PC-3 (cell line): ENCODE results near the gene PANK1. TPM values are rescaled to one million over a fixed set of nuclear protein-coding genes. Genes with fewer than 3 reads are reported as not detected.

Experiments
- ATAC-seq: fragments of 200-7000 bp; cut with Tn5 transposase; 2 replicates; pipeline ENCODE4 v1.9.1; 2020; ENCODE audit warnings: mild to moderate bottlenecking, moderate library complexity
- BruUV-seq: library from RNA; stranded (reverse); fragments of 400-500 nt; replicated peaks from 2 replicates; lab custom pipeline; 2021; lab: Mats Ljungman, UMichigan
- CTCF ChIA-PET: fragments of 300-600 bp; sonication (Branson Sonifier 250); formaldehyde crosslinking; loops from one replicate; lab custom pipeline; 2022; ENCODE audit warnings: antibody characterized with exemption; lab: Charles Lee
- POLR2A ChIA-PET: fragments of 300-600 bp; sonication (Branson Sonifier 250); formaldehyde crosslinking; loops from one replicate; lab custom pipeline; 2022; ENCODE audit warnings: antibody characterized with exemption; ENCODE audit not compliant: unreplicated experiment; lab: Charles Lee
- DNase-seq: peaks from one replicate; pipeline ENCODE4 v3.0.0-alpha.2; 2015
- H2AFZ ChIP-seq: fragments of 300-600 bp; sonication (generic); 2 replicates; pipeline ENCODE4 v1.6.0; 2016; ENCODE audit warnings: antibody characterized with exemption, low read length
- H3F3A ChIP-seq: fragments of 300-600 bp; sonication (generic); one replicate; pipeline ENCODE4 v1.6.0; 2017; ENCODE audit warnings: antibody characterized with exemption, low read length, control low read depth, mild to moderate bottlenecking; ENCODE audit not compliant: unreplicated experiment
- H3K27ac ChIP-seq: fragments of 300-600 bp; sonication (generic); 2 replicates; pipeline ENCODE4 v1.5.1; 2016; ENCODE audit warnings: mild to moderate bottlenecking, low read length
- H3K27me3 ChIP-seq: fragments of 300-600 bp; sonication (generic); 2 replicates; pipeline ENCODE4 v1.6.1; 2016; ENCODE audit warnings: low read length, mixed read lengths
- H3K36me3 ChIP-seq: fragments of 300-600 bp; sonication (generic); 2 replicates; pipeline ENCODE4 v1.6.1; 2016; ENCODE audit warnings: low read depth, mixed run types, low read length, mixed read lengths
- H3K4me1 ChIP-seq: fragments of 300-600 bp; sonication (generic); 2 replicates; pipeline ENCODE4 v1.5.1; 2016; ENCODE audit warnings: low read length; ENCODE audit not compliant: insufficient read depth
- H3K4me2 ChIP-seq: fragments of 300-600 bp; sonication (generic); 2 replicates; pipeline ENCODE4 v1.6.0; 2016; ENCODE audit warnings: low read length
- H3K4me3 ChIP-seq: fragments of 300-600 bp; sonication (generic); 2 replicates; pipeline ENCODE4 v1.5.1; 2016; ENCODE audit warnings: mild to moderate bottlenecking, low read length, mixed read lengths
- H3K79me2 ChIP-seq: fragments of 300-600 bp; sonication (generic); 2 replicates; pipeline ENCODE4 v1.6.1; 2017; ENCODE audit warnings: low read length, mixed read lengths
- H3K9ac ChIP-seq: fragments of 300-600 bp; sonication (generic); 2 replicates; pipeline ENCODE4 v1.6.0; 2016; ENCODE audit warnings: mild to moderate bottlenecking, low read length
- H3K9me2 ChIP-seq: fragments of 300-600 bp; sonication (generic); replicated peaks from 2 replicates; pipeline ENCODE4 v1.6.1; 2016; ENCODE audit warnings: mixed run types, low read length, mixed read lengths
- H3K9me3 ChIP-seq: fragments of 300-600 bp; sonication (generic); 2 replicates; pipeline ENCODE4 v1.6.1; 2016; ENCODE audit warnings: low read length, mixed read lengths
- H4K20me1 ChIP-seq: fragments of 300-600 bp; sonication (generic); 2 replicates; pipeline ENCODE4 v1.6.1; 2016; ENCODE audit warnings: low read length, mixed read lengths
- CTCF ChIP-seq: fragments of 300-600 bp; sonication (generic); conservative IDR thresholded peaks from 2 replicates; pipeline ENCODE4 v1.5.1; 2017; ENCODE audit warnings: antibody characterized with exemption, low read depth, mild to moderate bottlenecking, low read length
- EZH2 ChIP-seq: fragments of 300-600 bp; sonication (generic); IDR thresholded peaks from one replicate; pipeline ENCODE4 v1.6.1; 2017; ENCODE audit warnings: antibody characterized with exemption, mild to moderate bottlenecking, low read length; ENCODE audit not compliant: unreplicated experiment
- EZH2phosphoT487 ChIP-seq: fragments of 300-600 bp; sonication (generic); IDR thresholded peaks from 2 replicates; pipeline ENCODE4 v1.6.1; 2018; ENCODE audit warnings: mild to moderate bottlenecking, antibody characterized with exemption, low read length, borderline replicate concordance
- intact Hi-C: fragments of 100-400 bp; cut with micrococcal nuclease; formaldehyde crosslinking; loops from 2 replicates; pipeline ENCODE4 v1.9.0; 2023
- total RNA-seq: library from RNA; depleted of rRNA; stranded (reverse); fragments of >200 nt; gene quantifications from 2 replicates; pipeline ENCODE4 v1.2.3, GENCODE V29; 2014

Gene PANK1
- total RNA-seq, 1 experiment from 2014 or later = 3.9 TPM

GRCh38 chr10:89690027-89690426, 45.0 kb upstream of the PANK1 start:
- H3K4me1 ChIP-seq = no peaks in the 10 kb centered on the region
- TF ChIP-seq CTCF (no peak), EZH2 (no peak), EZH2phosphoT487 (no peak)
- no peak overlapping the region for H3K4me2 ChIP-seq
- ChIA-PET POLR2A (no interaction called here), CTCF (no interaction called here)
- H3K27me3 ChIP-seq = no peaks in the 10 kb centered on the region
- no peaks in the 10 kb centered on the region for H4K20me1 ChIP-seq
- H3K9me3 ChIP-seq = no peaks in the 10 kb centered on the region
- H3K36me3 ChIP-seq = no peaks in the 10 kb centered on the region
- DNase-seq = no peak
- no peaks in the 10 kb centered on the region for H3K9me2 ChIP-seq
- intact Hi-C loops = no loop called here
- H2AFZ ChIP-seq = no peak overlapping the region
- H3K79me2 ChIP-seq = no peaks in the 10 kb centered on the region
- no TSS peak for BruUV-seq
- no peak overlapping the region for H3K4me3 ChIP-seq
- ATAC-seq = no peak
- H3K27ac ChIP-seq = no peak overlapping the region
- no peaks in the 10 kb centered on the region for H3F3A ChIP-seq
- no peak overlapping the region for H3K9ac ChIP-seq

DNA sequence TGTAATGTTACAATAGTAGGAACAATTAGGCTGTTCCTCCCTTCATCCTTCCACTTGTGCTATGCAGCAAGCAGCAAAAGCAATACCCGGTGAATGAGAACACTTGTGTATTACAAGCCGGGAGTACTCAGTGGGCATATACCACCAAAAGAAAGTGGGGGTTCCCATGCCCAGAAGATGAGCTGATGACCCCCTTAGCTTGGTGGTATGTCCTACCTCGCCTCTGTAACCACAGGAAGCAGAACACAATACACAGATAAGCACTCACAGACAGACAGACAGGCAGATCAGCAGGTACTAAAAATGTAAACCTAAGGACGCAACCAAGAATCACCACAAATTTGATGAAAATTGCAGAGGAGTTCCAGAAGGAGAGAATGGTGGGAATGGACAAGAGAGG, 40.9 kb upstream of the PANK1 start:
- Histone ChIP-seq H4K20me1 (no peaks in the 10 kb centered on the region), H3K27me3 (no peaks in the 10 kb centered on the region), H3K4me2 (no peak overlapping the region), H3K9ac (no peak overlapping the region), H3K27ac (no peak overlapping the region), H3K4me1 (no peaks in the 10 kb centered on the region), H3K79me2 (no peaks in the 10 kb centered on the region), H3F3A (no peaks in the 10 kb centered on the region), H3K36me3 (no peaks in the 10 kb centered on the region), H2AFZ (no peak overlapping the region), H3K9me3 (no peaks in the 10 kb centered on the region), H3K4me3 (no peak overlapping the region), H3K9me2 (no peaks in the 10 kb centered on the region)
- no TSS peak for BruUV-seq
- ChIA-PET CTCF (no interaction called here), POLR2A (no interaction called here)
- no peak for TF ChIP-seq CTCF
- TF ChIP-seq EZH2phosphoT487 = no peak
- no peak for TF ChIP-seq EZH2
- intact Hi-C loops = no loop called here
- DNase-seq (no peak), ATAC-seq (no peak)

- BruUV-seq = no TSS peak
- DNase-seq = no peak
- CTCF ChIA-PET = no interaction called here
Observed at GRCh38 chr10:89684604-89685003, 39.6 kb upstream of the PANK1 start.

More at GRCh38 chr10:89684604-89685003, 39.6 kb upstream of the PANK1 start:
- ATAC-seq = no peak
- Histone ChIP-seq H3K4me2 (no peak overlapping the region), H3K79me2 (no peaks in the 10 kb centered on the region), H3K27ac (no peak overlapping the region), H3K9ac (no peak overlapping the region), H3F3A (no peaks in the 10 kb centered on the region), H4K20me1 (no peaks in the 10 kb centered on the region), H3K4me3 (no peak overlapping the region), H3K9me2 (no peaks in the 10 kb centered on the region), H3K9me3 (no peaks in the 10 kb centered on the region), H3K4me1 (no peaks in the 10 kb centered on the region), H3K36me3 (no peaks in the 10 kb centered on the region), H3K27me3 (no peaks in the 10 kb centered on the region), H2AFZ (no peak overlapping the region)
- POLR2A ChIA-PET = no interaction called here
- TF ChIP-seq CTCF (no peak), EZH2phosphoT487 (no peak), EZH2 (no peak)
- intact Hi-C loops = no loop called here
